Activated CD4-positive, alpha-beta memory T cell treated with anti-CD3 and anti-CD28 coated beads for 36 hours (primary cell): ENCODE measurements around the gene SREBF1. TPM values are rescaled to one million over a fixed set of nuclear protein-coding genes. Genes with fewer than 3 reads are reported as not detected.

ENCODE experiments used
- CTCF ChIA-PET: fragments of 350-600 bp; sonication (Branson Sonifier 250); formaldehyde crosslinking; loops from one replicate; lab custom pipeline; 2021; ENCODE audit warnings: antibody characterized with exemption, inconsistent platforms; lab: Charles Lee
- POLR2A ChIA-PET: fragments of 350-600 bp; sonication (Branson Sonifier 250); formaldehyde crosslinking; loops from one replicate; lab custom pipeline; 2021; ENCODE audit warnings: antibody characterized with exemption; lab: Charles Lee
- DNase-seq: peaks from one replicate; pipeline ENCODE4 v3.0.0-alpha.2; 2020
- H3K27ac Mint-ChIP-seq: one replicate; pipeline ENCODE4 v1.8.0; 2021; ENCODE audit warnings: mixed read lengths
- H3K27me3 Mint-ChIP-seq: one replicate; pipeline ENCODE4 v1.8.0; 2021; ENCODE audit warnings: mixed read lengths
- H3K36me3 Mint-ChIP-seq: one replicate; pipeline ENCODE4 v1.8.0; 2021; ENCODE audit warnings: mixed read lengths
- H3K4me1 Mint-ChIP-seq: one replicate; pipeline ENCODE4 v1.8.0; 2021; ENCODE audit warnings: low read depth, mixed read lengths
- H3K4me3 Mint-ChIP-seq: one replicate; pipeline ENCODE4 v1.8.0; 2021; ENCODE audit warnings: mild to moderate bottlenecking, mixed read lengths
- H3K9me3 Mint-ChIP-seq: one replicate; pipeline ENCODE4 v1.8.0; 2021; ENCODE audit warnings: mixed read lengths
- intact Hi-C: fragments of 100-400 bp; cut with micrococcal nuclease; formaldehyde crosslinking; loops from one replicate; pipeline ENCODE4 v1.15.1; 2023
- total RNA-seq, 2 experiments: library from RNA; stranded (reverse); gene quantifications; one replicate each; pipeline ENCODE4 v1.2.3, GENCODE V29; 2021

The SREBF1 gene
- total RNA-seq, 2 experiments from 2014 or later = 93.7 to 106 TPM

DNA sequence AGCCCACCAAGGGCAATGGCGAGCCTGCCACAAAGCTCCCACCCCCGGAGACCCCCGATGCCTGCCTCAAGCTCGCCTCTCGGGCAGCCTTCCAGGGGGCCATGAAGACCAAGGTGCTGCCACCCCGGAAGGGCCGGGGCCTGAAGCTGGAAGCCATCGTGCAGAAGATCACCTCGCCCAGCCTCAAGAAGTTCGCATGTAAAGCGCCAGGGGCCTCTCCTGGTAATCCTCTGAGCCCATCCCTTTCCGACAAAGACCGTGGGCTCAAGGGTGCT lies 40.1 kb downstream of the SREBF1 start:
- no peaks in the 10 kb centered on the region for H3K9me3 Mint-ChIP-seq
- ChIA-PET POLR2A (no interaction called here), CTCF (interaction anchor here (1.1 kb wide), 1 partner anchor 16 kb away, joined by 3 read pairs; no protein-coding TSS in a partner anchor)
- intact Hi-C loops = no loop called here
- H3K4me3 Mint-ChIP-seq = no peak overlapping the region
- H3K36me3 Mint-ChIP-seq = peaks cover 11% of the 10 kb centered on the region
- H3K27ac Mint-ChIP-seq = no peak overlapping the region
- H3K27me3 Mint-ChIP-seq = no peaks in the 10 kb centered on the region
- H3K4me1 Mint-ChIP-seq = peaks cover 20% of the 10 kb centered on the region
- DNase-seq = no peak

GRCh38 chr17:17795946-17796786 lies 40.6 kb downstream of the SREBF1 start:
- Mint-ChIP-seq H3K4me3 (no peak overlapping the region), H3K27me3 (no peaks in the 10 kb centered on the region), H3K27ac (no peak overlapping the region), H3K9me3 (no peaks in the 10 kb centered on the region), H3K4me1 (peaks cover 20% of the 10 kb centered on the region), H3K36me3 (peaks cover 11% of the 10 kb centered on the region)
- ChIA-PET POLR2A (no interaction called here), CTCF (interaction anchor here (1.0 to 1.1 kb wide), 2 partner anchors 16 to 63 kb away, joined by 3 read pairs; no protein-coding TSS in a partner anchor)
- intact Hi-C loops = no loop called here
- no peak for DNase-seq

DNA sequence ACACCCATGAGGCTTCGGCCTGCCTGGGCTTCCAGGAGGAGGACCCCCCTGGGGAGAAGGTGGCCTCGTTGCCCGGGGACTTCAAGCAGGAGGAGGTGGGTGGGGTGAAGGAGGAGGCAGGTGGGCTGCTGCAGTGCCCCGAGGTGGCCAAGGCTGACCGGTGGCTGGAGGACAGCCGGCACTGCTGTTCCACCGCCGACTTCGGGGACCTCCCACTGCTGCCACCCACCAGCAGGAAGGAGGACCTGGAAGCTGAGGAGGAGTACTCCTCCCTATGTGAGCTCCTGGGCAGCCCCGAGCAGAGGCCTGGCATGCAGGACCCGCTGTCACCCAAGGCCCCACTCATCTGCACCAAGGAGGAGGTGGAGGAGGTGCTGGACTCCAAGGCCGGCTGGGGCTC lies 41.5 kb downstream of the SREBF1 start:
- CTCF ChIA-PET = interaction anchor here (1.0 kb wide), 1 partner anchor 64 kb away, joined by 3 read pairs; no protein-coding TSS in a partner anchor
- POLR2A ChIA-PET = no interaction called here
- no peak overlapping the region for H3K4me3 Mint-ChIP-seq
- DNase-seq = no peak
- no peaks in the 10 kb centered on the region for H3K27me3 Mint-ChIP-seq
- no peaks in the 10 kb centered on the region for H3K9me3 Mint-ChIP-seq
- intact Hi-C loops = no loop called here
- peaks cover 11% of the 10 kb centered on the region for H3K36me3 Mint-ChIP-seq
- no peak overlapping the region for H3K27ac Mint-ChIP-seq
- peaks cover 20% of the 10 kb centered on the region for H3K4me1 Mint-ChIP-seq

DNA sequence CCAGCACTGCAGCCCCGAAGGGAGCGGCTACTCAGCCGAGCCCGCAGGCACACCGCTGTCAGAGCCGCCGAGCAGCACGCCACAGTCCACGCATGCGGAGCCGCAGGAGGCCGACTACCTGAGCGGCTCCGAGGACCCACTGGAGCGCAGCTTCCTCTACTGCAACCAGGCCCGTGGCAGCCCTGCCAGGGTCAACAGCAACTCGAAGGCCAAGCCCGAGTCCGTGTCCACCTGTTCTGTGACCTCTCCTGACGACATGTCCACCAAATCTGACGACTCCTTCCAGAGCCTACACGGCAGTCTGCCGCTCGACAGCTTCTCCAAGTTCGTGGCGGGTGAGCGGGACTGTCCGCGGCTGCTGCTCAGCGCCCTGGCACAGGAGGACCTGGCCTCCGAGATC lies 42.4 kb downstream of the SREBF1 start:
- Mint-ChIP-seq H3K27me3 (no peaks in the 10 kb centered on the region), H3K4me3 (no peak overlapping the region), H3K9me3 (no peaks in the 10 kb centered on the region), H3K27ac (no peak overlapping the region), H3K36me3 (peaks cover 11% of the 10 kb centered on the region), H3K4me1 (peaks cover 20% of the 10 kb centered on the region)
- DNase-seq = no peak
- CTCF ChIA-PET = interaction anchor here (2.1 kb wide), 1 partner anchor 18 kb away, joined by 8 read pairs; no protein-coding TSS in a partner anchor
- intact Hi-C loops = no loop called here
- POLR2A ChIA-PET = no interaction called here

DNA sequence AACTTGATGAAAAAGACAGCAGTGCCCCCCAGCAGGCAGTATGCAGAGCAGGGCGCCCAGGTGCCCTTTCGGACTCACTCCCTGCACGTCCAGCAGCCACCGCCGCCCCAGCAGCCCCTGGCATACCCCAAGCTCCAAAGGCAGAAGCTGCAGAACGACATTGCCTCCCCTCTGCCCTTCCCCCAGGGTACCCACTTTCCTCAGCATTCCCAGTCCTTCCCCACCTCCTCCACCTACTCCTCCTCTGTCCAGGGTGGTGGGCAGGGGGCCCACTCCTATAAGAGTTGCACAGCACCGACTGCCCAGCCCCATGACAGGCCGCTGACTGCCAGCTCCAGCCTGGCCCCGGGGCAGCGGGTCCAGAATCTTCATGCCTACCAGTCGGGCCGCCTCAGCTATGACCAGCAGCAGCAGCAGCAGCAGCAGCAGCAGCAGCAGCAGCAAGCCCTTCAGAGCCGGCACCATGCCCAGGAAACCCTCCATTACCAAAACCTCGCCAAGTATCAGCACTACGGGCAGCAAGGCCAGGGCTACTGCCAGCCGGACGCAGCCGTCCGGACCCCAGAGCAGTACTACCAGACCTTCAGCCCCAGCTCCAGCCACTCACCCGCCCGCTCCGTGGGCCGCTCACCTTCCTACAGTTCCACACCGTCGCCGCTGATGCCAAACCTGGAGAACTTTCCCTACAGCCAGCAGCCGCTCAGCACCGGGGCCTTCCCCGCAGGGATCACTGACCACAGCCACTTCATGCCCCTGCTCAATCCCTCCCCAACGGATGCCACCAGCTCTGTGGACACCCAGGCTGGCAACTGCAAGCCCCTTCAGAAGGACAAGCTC lies 43.2 kb downstream of the SREBF1 start:
- H3K27me3 Mint-ChIP-seq = no peaks in the 10 kb centered on the region
- ChIA-PET CTCF (interaction anchor here (1.1 to 2.1 kb wide), 3 partner anchors 19 to 240 kb away, joined by 3 to 8 read pairs (median 4); partner anchors contain the start of gene RAI1), POLR2A (no interaction called here)
- no peak overlapping the region for H3K27ac Mint-ChIP-seq
- peaks cover 20% of the 10 kb centered on the region for H3K4me1 Mint-ChIP-seq
- intact Hi-C loops = loop anchor here (2.0 kb wide), 1 partner anchor 55 kb away; no protein-coding TSS in a partner anchor
- no peak overlapping the region for H3K4me3 Mint-ChIP-seq
- no peak for DNase-seq
- peaks cover 11% of the 10 kb centered on the region for H3K36me3 Mint-ChIP-seq
- H3K9me3 Mint-ChIP-seq = no peaks in the 10 kb centered on the region

DNA sequence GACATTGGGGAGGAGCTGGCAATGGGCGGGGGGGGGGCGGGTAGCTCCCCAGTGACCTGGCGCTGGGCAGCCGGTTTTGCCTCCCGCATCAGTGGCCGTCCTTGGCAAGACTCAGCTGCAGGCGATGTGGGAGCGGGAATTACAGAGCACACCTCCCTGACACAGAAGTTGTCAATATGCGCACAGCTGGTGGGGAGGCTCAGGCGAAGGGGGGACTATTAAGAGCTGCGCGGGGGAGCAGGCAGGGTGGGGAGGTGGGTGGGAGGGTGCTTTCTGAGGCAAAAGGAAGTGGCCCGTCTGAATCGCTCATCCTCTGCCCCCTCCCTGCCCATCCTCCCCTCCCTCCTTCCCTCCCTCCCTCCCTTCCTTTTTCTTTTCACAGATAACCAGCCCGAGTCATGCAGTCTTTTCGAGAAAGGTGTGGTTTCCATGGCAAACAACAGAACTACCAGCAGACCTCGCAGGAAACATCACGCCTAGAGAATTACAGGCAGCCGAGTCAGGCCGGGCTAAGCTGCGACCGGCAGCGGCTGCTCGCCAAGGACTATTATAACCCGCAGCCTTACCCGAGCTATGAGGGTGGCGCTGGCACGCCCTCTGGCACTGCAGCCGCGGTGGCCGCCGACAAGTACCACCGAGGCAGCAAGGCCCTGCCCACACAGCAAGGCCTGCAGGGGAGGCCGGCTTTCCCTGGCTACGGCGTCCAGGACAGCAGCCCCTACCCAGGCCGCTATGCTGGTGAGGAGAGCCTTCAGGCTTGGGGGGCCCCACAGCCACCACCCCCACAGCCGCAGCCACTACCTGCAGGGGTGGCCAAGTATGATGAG lies 44.0 kb downstream of the SREBF1 start:
- POLR2A ChIA-PET = no interaction called here
- Mint-ChIP-seq H3K4me3 (no peak overlapping the region), H3K27me3 (no peaks in the 10 kb centered on the region), H3K9me3 (no peaks in the 10 kb centered on the region), H3K4me1 (peaks cover 20% of the 10 kb centered on the region), H3K36me3 (peaks cover 10% of the 10 kb centered on the region), H3K27ac (no peak overlapping the region)
- CTCF ChIA-PET = interaction anchor here (0.6 to 2.1 kb wide), 5 partner anchors 20 to 240 kb away, joined by 3 to 8 read pairs (median 3); partner anchors contain the start of gene RAI1
- DNase-seq = peak; percentile 78
- intact Hi-C loops = loop anchor here (1.0 to 2.0 kb wide), 2 partner anchors 9 to 56 kb away; no protein-coding TSS in a partner anchor

- no peak overlapping the region for H3K4me3 Mint-ChIP-seq
- peaks cover 20% of the 10 kb centered on the region for H3K4me1 Mint-ChIP-seq
- H3K27ac Mint-ChIP-seq = no peak overlapping the region
- H3K9me3 Mint-ChIP-seq = no peaks in the 10 kb centered on the region
- CTCF ChIA-PET = interaction anchor here (0.8 kb wide), 1 partner anchor 129 kb away, joined by 3 read pairs; no protein-coding TSS in a partner anchor
- intact Hi-C loops = loop anchor here (1.0 to 2.0 kb wide), 2 partner anchors 9 to 57 kb away; no protein-coding TSS in a partner anchor
- H3K27me3 Mint-ChIP-seq = no peaks in the 10 kb centered on the region
- no peak for DNase-seq
- POLR2A ChIA-PET = no interaction called here
- H3K36me3 Mint-ChIP-seq = peaks cover 8% of the 10 kb centered on the region
These were observed 44.7 kb downstream of the SREBF1 start for GRCh38 chr17:17792037-17792550.

DNA sequence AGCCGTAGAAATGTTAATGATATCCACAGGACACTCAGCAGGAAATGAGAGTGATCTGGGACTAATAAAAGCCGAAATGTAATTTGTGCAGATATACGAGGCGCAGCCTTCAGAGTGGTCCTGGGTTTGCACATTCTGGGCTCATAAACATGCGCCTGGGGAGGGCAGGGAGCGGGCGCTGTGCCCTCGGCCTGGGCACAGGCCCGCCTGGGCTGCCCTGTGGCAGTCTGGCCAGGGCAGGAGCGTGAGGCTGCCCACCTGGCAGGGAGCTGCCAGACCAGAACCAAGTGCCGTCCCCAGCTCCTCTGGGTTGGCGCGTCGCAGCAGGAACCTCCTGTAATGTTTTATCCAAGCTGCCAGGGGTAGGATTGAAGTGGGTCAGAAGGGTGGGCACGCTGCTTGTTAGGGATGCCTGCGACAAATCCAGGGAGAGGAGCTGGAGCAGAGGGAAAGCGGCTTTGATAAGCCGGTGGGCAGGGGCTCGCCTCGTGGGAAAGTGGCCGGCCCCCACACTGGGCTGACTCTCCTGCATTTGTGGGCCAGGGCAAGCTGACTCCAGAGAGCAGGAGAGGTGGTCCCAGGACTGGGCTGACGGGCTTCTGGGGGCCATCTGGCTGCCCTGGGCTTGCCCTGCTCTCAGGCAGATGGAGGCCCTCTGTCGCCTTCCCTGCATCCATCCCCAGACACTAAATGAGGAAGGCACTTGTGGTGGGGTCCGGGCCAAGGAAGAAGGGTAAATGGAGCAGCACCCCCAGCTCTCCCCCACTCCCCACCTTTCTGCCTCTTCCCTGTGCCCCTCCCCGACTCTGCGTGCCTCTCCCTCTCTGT lies 45.9 kb downstream of the SREBF1 start:
- no peak overlapping the region for H3K27ac Mint-ChIP-seq
- no peak for DNase-seq
- POLR2A ChIA-PET = no interaction called here
- H3K4me1 Mint-ChIP-seq = peaks cover 20% of the 10 kb centered on the region
- no peaks in the 10 kb centered on the region for H3K9me3 Mint-ChIP-seq
- no peak overlapping the region for H3K4me3 Mint-ChIP-seq
- CTCF ChIA-PET = interaction anchor here (0.5 to 0.7 kb wide), 2 partner anchors 43 to 70 kb away, joined by 3 read pairs; no protein-coding TSS in a partner anchor
- intact Hi-C loops = no loop called here
- H3K36me3 Mint-ChIP-seq = peaks cover 8% of the 10 kb centered on the region
- no peaks in the 10 kb centered on the region for H3K27me3 Mint-ChIP-seq

- Mint-ChIP-seq H3K9me3 (no peaks in the 10 kb centered on the region), H3K27ac (no peak overlapping the region), H3K27me3 (no peaks in the 10 kb centered on the region), H3K36me3 (peaks cover 8% of the 10 kb centered on the region), H3K4me3 (no peak overlapping the region), H3K4me1 (peaks cover 22% of the 10 kb centered on the region)
- ChIA-PET CTCF (interaction anchor here (0.5 kb wide), 1 partner anchor 44 kb away, joined by 3 read pairs; no protein-coding TSS in a partner anchor), POLR2A (no interaction called here)
- no peak for DNase-seq
- intact Hi-C loops = no loop called here
These were observed 46.8 kb downstream of the SREBF1 start for GRCh38 chr17:17789828-17790636.

DNA sequence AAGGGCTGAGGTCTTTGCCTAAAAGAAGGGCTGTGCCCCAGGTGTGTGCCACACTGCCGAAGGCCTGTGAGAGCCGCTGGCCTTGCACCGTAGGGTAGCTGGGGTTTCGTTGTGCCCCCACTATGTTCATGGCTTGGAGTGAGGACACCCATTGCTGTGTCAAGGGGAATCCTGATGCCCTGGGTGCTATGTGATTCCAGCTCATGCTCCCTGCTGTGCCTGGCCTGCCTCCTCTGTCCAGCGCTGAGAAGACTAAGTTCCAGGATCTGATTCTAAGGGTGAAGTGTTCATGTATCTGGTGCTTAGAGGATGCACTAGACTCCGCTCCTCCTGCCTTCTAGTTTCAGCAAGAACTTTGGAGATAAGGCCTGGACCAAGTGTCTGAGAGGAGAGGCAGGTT lies 47.4 kb downstream of the SREBF1 start:
- DNase-seq = no peak
- H3K27ac Mint-ChIP-seq = no peak overlapping the region
- ChIA-PET POLR2A (no interaction called here), CTCF (no interaction called here)
- no peaks in the 10 kb centered on the region for H3K9me3 Mint-ChIP-seq
- intact Hi-C loops = no loop called here
- peaks cover 8% of the 10 kb centered on the region for H3K36me3 Mint-ChIP-seq
- no peaks in the 10 kb centered on the region for H3K27me3 Mint-ChIP-seq
- H3K4me3 Mint-ChIP-seq = no peak overlapping the region
- peaks cover 24% of the 10 kb centered on the region for H3K4me1 Mint-ChIP-seq
